ENCODE data around the gene RBM45.
"Not testable (repeated sequence)": the region's sequence is repeated elsewhere in the genome, so short reads cannot be mapped to it uniquely, and the experiment has no call there.

Gene RBM45

GRCh38 chr2:178109813-178110212 lies 2.4 kb upstream of the RBM45 start:
- peak; percentile 67 for DNase-seq

GRCh38 chr2:178110681-178111080 lies 1.6 kb upstream of the RBM45 start:
- no peak for DNase-seq

GRCh38 chr2:178111743-178112142 lies 494 bp upstream of the RBM45 start:
- no peak for DNase-seq

GRCh38 chr2:178114462-178114861 lies 2.2 kb downstream of the RBM45 start:
- no peak for DNase-seq

- no peak for DNase-seq
Measured at GRCh38 chr2:178115271-178115670, 3.0 kb downstream of the RBM45 start.

GRCh38 chr2:178117725-178118124 lies 5.5 kb downstream of the RBM45 start:
- no peak for DNase-seq

GRCh38 chr2:178119179-178119922 lies 7.1 kb downstream of the RBM45 start:
- no peak for DNase-seq

- no peak for DNase-seq
Measured at GRCh38 chr2:178123163-178123562, 10.9 kb downstream of the RBM45 start.

- DNase-seq = no peak
Measured at GRCh38 chr2:178125125-178125524, 12.9 kb downstream of the RBM45 start.

GRCh38 chr2:178125862-178126261 lies 13.6 kb downstream of the RBM45 start:
- no peak for DNase-seq

- DNase-seq = no peak
Measured at GRCh38 chr2:178128836-178129630, 16.8 kb downstream of the RBM45 start.

- no peak for DNase-seq
Measured at GRCh38 chr2:178136321-178137025, 24.2 kb downstream of the RBM45 start.

- DNase-seq = peak; percentile 56
Measured at GRCh38 chr2:178142274-178143065, 30.2 kb downstream of the RBM45 start.

- no peak for DNase-seq
Measured at GRCh38 chr2:178143481-178143880, 31.2 kb downstream of the RBM45 start.

GRCh38 chr2:178152033-178152432 lies 39.8 kb downstream of the RBM45 start:
- DNase-seq = no peak

- DNase-seq = no peak
Measured at GRCh38 chr2:178152542-178152941, 40.3 kb downstream of the RBM45 start.

- DNase-seq = no peak
Measured at GRCh38 chr2:178152977-178153376, 40.7 kb downstream of the RBM45 start.

GRCh38 chr2:178153878-178154277 lies 41.6 kb downstream of the RBM45 start:
- DNase-seq = not testable (repeated sequence)

GRCh38 chr2:178155524-178155923 lies 43.3 kb downstream of the RBM45 start:
- DNase-seq = no peak

- DNase-seq = no peak
Measured at GRCh38 chr2:178157574-178157973, 45.3 kb downstream of the RBM45 start.

GRCh38 chr2:178159966-178160365 lies 47.7 kb downstream of the RBM45 start:
- DNase-seq = no peak

GRCh38 chr2:178160601-178161000 lies 48.4 kb downstream of the RBM45 start:
- no peak for DNase-seq

- DNase-seq = no peak
Measured at GRCh38 chr2:178163395-178163794, 51.2 kb downstream of the RBM45 start.

Data from eye (tissue), 1 donor.